Keratinocyte (primary cell): ENCODE measurements around the gene TNS1. TPM values are rescaled to one million over a fixed set of nuclear protein-coding genes. Genes with fewer than 3 reads are reported as not detected.

ENCODE experiments used
- DNase-seq: peaks from one replicate; pipeline ENCODE4 v3.0.0-alpha.2; 2011; ENCODE audit warnings: low read depth, missing footprints, low spot score
- FAIRE-seq: peaks from 2 replicates; lab custom pipeline; 2011; peaks lifted over from hg19 to GRCh38; lab: Jason Lieb, UNC
- H2AFZ ChIP-seq: 2 replicates; pipeline ENCODE4 v1.6.0; 2012; ENCODE audit warnings: low read length, control low read depth, inconsistent platforms; ENCODE audit not compliant: control insufficient read depth
- H3K27ac ChIP-seq: 2 replicates; pipeline ENCODE4 v1.5.1; 2011; ENCODE audit warnings: low read length; ENCODE audit not compliant: control insufficient read depth, insufficient read depth
- H3K27me3 ChIP-seq: 3 replicates; pipeline ENCODE4 v1.6.0; 2011; ENCODE audit warnings: low read length; ENCODE audit not compliant: control insufficient read depth, insufficient read depth; ENCODE audit errors: extremely low read depth
- H3K36me3 ChIP-seq, 2 experiments: 2 replicates in 1 of 2; 3 replicates in 1 of 2; pipeline ENCODE4 v1.5.1; 2011; ENCODE audit warnings: low read length in 2 of 2, mild to moderate bottlenecking in 1 of 2; ENCODE audit not compliant: control insufficient read depth in 2 of 2, insufficient read depth in 2 of 2; ENCODE audit errors: extremely low read depth in 1 of 2
- H3K4me1 ChIP-seq: 3 replicates; pipeline ENCODE4 v1.5.1; 2011; ENCODE audit warnings: low read length; ENCODE audit not compliant: control insufficient read depth, insufficient read depth; ENCODE audit errors: extremely low read depth
- H3K4me2 ChIP-seq: 3 replicates; pipeline ENCODE4 v1.6.0; 2011; ENCODE audit warnings: low read depth, low read length; ENCODE audit not compliant: control insufficient read depth, insufficient read depth; ENCODE audit errors: extremely low read depth
- H3K4me3 ChIP-seq, 3 experiments: fragments of 200-600 bp in 1 of 3; sonication (generic) in 1 of 3; 2 replicates in 2 of 3; 3 replicates in 1 of 3; pipeline ENCODE4 v1.5.1; 2011 to 2016; ENCODE audit warnings: low read length in 3 of 3, mild to moderate bottlenecking in 3 of 3, control low read depth in 2 of 3, inconsistent platforms in 1 of 3, low read depth in 1 of 3, mixed read lengths in 1 of 3, mixed run types in 1 of 3, moderate library complexity in 1 of 3; ENCODE audit not compliant: control insufficient read depth in 2 of 3, insufficient read depth in 2 of 3; ENCODE audit errors: extremely low read depth in 1 of 3
- H3K79me2 ChIP-seq: 2 replicates; pipeline ENCODE4 v1.6.0; 2012; ENCODE audit warnings: low read length; ENCODE audit not compliant: control insufficient read depth, insufficient read depth
- H3K9ac ChIP-seq: 3 replicates; pipeline ENCODE4 v1.6.0; 2011; ENCODE audit warnings: low read length; ENCODE audit not compliant: control insufficient read depth, insufficient read depth; ENCODE audit errors: extremely low read depth
- H3K9me1 ChIP-seq: 3 replicates; pipeline ENCODE4 v1.6.0; 2011; ENCODE audit warnings: low read length; ENCODE audit not compliant: control insufficient read depth, insufficient read depth; ENCODE audit errors: extremely low read depth
- H3K9me3 ChIP-seq: 2 replicates; pipeline ENCODE4 v1.5.1; 2012; ENCODE audit warnings: low read depth, low read length; ENCODE audit not compliant: control insufficient read depth
- H4K20me1 ChIP-seq: 3 replicates; pipeline ENCODE4 v1.6.0; 2011; ENCODE audit warnings: low read length; ENCODE audit not compliant: control insufficient read depth, insufficient read depth; ENCODE audit errors: extremely low read depth
- EZH2 ChIP-seq: IDR thresholded peaks from one replicate; pipeline ENCODE4 v1.6.1; 2012; ENCODE audit warnings: inconsistent platforms, mild to moderate bottlenecking, low read length, moderate library complexity
- dilution Hi-C: fragments of 300-500 bp; cut with MboI; formaldehyde crosslinking; loops from one replicate; pipeline ENCODE4 v1.7.0; 2020; ENCODE audit warnings: low sequenced_read_pairs; ENCODE audit not compliant: extremely low pct_ligation_motif_present
- polyA plus RNA-seq, 5 experiments: library from polyadenylated mRNA; depleted of rRNA in 3 of 5; stranded (reverse) in 3 of 5; stranded (forward) in 1 of 5; unstranded in 1 of 5; fragments of >200 nt; gene quantifications; 1 replicate in 1 of 5; 2 replicates in 3 of 5; 3 replicates in 1 of 5; pipeline versions ENCODE4 v1.2.1 to v1.2.3, GENCODE V29; 2011 to 2012; ENCODE audit warnings: missing spikeins in 2 of 5, low read depth in 1 of 5, low replicate concordance in 1 of 5
- TF ChIP-seq, protein P1 (sequence below), 3 experiments: IDR thresholded peaks in 1 of 3; conservative IDR thresholded peaks in 1 of 3; optimal IDR thresholded peaks in 1 of 3; 2 replicates in 2 of 3; 3 replicates in 1 of 3; pipeline versions ENCODE3 to v1.5.1; 2011; ENCODE audit warnings: low read length in 3 of 3, mild to moderate bottlenecking in 3 of 3, moderate library complexity in 2 of 3, control low read depth in 1 of 3, inconsistent platforms in 1 of 3; ENCODE audit not compliant: insufficient read depth in 2 of 3; ENCODE audit errors: extremely low read depth in 1 of 3

TNS1 gene
- polyA plus RNA-seq, 1 donor (not counting 4 experiments of a cell fraction or from before 2014, with no cell fraction given) = 2.5 TPM

GRCh38 chr2:217832115-217832514 is 170.7 kb downstream of the TNS1 start:
- Histone ChIP-seq H3K9me1 (no peaks in the 10 kb centered on the region), H3K9ac (no peak overlapping the region), H3K36me3 (no peaks in the 10 kb centered on the region), H3K4me1 (no peaks in the 10 kb centered on the region), H4K20me1 (no peaks in the 10 kb centered on the region), H3K4me2 (no peak overlapping the region), H3K9me3 (no peaks in the 10 kb centered on the region), H3K27me3 (peaks cover 7% of the 10 kb centered on the region), H2AFZ (no peak overlapping the region), H3K27ac (no peak overlapping the region), H3K4me3 (no peak overlapping the region), H3K79me2 (no peaks in the 10 kb centered on the region)
- no peak for FAIRE-seq
- no peak for TF ChIP-seq EZH2
- TF ChIP-seq, protein P1, sequence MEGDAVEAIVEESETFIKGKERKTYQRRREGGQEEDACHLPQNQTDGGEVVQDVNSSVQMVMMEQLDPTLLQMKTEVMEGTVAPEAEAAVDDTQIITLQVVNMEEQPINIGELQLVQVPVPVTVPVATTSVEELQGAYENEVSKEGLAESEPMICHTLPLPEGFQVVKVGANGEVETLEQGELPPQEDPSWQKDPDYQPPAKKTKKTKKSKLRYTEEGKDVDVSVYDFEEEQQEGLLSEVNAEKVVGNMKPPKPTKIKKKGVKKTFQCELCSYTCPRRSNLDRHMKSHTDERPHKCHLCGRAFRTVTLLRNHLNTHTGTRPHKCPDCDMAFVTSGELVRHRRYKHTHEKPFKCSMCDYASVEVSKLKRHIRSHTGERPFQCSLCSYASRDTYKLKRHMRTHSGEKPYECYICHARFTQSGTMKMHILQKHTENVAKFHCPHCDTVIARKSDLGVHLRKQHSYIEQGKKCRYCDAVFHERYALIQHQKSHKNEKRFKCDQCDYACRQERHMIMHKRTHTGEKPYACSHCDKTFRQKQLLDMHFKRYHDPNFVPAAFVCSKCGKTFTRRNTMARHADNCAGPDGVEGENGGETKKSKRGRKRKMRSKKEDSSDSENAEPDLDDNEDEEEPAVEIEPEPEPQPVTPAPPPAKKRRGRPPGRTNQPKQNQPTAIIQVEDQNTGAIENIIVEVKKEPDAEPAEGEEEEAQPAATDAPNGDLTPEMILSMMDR (optimal IDR thresholded peaks at IDR 0.05 in 1 of 3, IDR thresholded peaks at IDR 0.05 in 1 of 3, conservative IDR thresholded peaks at IDR 0.05 in 1 of 3; ENCODE audit: extremely low read depth in 1 of 3, insufficient read depth in 2 of 3, low read length in 3 of 3) = no peak
- dilution Hi-C loops = no loop called here
- no peak for DNase-seq

- no peaks in the 10 kb centered on the region for H3K79me2 ChIP-seq
- no peak for FAIRE-seq
- dilution Hi-C loops = no loop called here
- H3K27me3 ChIP-seq = peaks cover 7% of the 10 kb centered on the region
- no peak overlapping the region for H3K27ac ChIP-seq
- H4K20me1 ChIP-seq = no peaks in the 10 kb centered on the region
- H3K4me2 ChIP-seq = no peak overlapping the region
- peaks cover under 1% of the 10 kb centered on the region for H3K4me1 ChIP-seq
- TF ChIP-seq EZH2 = no peak
- TF ChIP-seq, protein P1 (optimal IDR thresholded peaks at IDR 0.05 in 1 of 3, IDR thresholded peaks at IDR 0.05 in 1 of 3, conservative IDR thresholded peaks at IDR 0.05 in 1 of 3; ENCODE audit: extremely low read depth in 1 of 3, insufficient read depth in 2 of 3, low read length in 3 of 3) = no peak
- H2AFZ ChIP-seq = no peak overlapping the region
- H3K9me1 ChIP-seq = no peaks in the 10 kb centered on the region
- H3K4me3 ChIP-seq = no peak overlapping the region
- no peaks in the 10 kb centered on the region for H3K9me3 ChIP-seq
- H3K36me3 ChIP-seq = no peaks in the 10 kb centered on the region
- no peak for DNase-seq
- H3K9ac ChIP-seq = no peak overlapping the region
Observed at GRCh38 chr2:217831306-217831705, 171.5 kb downstream of the TNS1 start.
